ENCODE results near the gene IL17C. TPM values are rescaled to one million over a fixed set of nuclear protein-coding genes. Genes with fewer than 3 reads are reported as not detected.

The IL17C gene, protein sequence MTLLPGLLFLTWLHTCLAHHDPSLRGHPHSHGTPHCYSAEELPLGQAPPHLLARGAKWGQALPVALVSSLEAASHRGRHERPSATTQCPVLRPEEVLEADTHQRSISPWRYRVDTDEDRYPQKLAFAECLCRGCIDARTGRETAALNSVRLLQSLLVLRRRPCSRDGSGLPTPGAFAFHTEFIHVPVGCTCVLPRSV
- not detected for total RNA-seq

DNA sequence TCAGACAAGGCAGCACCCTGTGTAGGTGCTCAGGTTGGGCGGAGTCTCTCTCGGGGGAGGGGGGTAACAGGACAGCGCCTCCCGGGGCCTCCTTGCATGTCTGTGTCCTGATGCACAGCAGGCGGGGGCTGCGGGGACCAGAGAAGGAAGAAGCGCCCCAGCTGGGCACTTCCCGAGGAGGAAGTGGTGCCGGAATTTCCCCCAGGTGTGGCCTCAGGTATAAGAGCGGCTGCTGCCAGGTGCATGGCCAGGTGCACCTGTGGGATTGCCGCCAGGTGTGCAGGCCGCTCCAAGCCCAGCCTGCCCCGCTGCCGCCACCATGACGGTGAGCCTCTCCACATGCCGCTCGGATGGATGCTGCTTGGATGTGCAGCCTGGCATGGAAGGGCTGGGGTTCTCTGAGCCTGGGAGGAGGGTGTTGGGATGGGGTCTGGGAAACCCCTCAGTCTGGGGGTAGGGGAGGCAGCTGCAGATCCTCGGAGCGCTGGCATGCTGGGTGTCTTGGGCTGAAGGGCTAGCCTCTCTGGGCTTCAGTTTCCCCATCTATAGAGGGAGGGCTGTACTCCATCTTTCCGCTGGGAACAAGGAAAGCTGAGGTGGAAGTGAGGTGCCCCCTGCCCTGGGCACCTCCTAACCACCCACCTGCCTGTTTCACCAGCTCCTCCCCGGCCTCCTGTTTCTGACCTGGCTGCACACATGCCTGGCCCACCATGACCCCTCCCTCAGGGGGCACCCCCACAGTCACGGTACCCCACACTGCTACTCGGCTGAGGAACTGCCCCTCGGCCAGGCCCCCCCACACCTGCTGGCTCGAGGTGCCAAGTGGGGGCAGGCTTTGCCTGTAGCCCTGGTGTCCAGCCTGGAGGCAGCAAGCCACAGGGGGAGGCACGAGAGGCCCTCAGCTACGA lies at the start of gene IL17C:
Gene IL17C, plus strand, starts transcription at position 250 of the 908 bp plus-strand sequence. Its CDS starts 70 bp downstream, at position 320.
- ATAC-seq (ENCODE audit: low FRiP score) (no peak), DNase-seq (ENCODE audit: low spot score) (no peak)
- TF ChIP-seq, protein P1, sequence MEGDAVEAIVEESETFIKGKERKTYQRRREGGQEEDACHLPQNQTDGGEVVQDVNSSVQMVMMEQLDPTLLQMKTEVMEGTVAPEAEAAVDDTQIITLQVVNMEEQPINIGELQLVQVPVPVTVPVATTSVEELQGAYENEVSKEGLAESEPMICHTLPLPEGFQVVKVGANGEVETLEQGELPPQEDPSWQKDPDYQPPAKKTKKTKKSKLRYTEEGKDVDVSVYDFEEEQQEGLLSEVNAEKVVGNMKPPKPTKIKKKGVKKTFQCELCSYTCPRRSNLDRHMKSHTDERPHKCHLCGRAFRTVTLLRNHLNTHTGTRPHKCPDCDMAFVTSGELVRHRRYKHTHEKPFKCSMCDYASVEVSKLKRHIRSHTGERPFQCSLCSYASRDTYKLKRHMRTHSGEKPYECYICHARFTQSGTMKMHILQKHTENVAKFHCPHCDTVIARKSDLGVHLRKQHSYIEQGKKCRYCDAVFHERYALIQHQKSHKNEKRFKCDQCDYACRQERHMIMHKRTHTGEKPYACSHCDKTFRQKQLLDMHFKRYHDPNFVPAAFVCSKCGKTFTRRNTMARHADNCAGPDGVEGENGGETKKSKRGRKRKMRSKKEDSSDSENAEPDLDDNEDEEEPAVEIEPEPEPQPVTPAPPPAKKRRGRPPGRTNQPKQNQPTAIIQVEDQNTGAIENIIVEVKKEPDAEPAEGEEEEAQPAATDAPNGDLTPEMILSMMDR (IDR thresholded peaks at IDR 0.05): no peak

DNA sequence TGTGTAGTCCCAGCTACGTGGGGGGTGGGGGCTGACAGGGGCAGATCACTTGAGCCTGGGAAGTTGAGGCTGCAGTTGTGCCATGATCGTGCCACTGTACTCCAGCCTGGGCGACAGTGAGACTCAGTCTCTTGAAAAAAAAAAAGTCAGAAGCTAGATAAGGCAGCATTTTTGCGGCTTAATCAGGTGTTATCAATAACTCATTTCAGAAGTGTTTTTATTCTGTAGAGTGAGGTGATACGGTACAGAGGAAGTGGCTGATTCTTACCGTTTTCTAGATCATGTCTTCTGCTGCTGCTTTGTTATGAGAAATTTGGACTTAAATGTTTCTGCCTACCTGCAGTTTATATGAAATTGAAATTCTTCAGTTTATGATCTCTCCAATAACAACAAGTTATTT lies 49.6 kb upstream of the IL17C start:
- TF ChIP-seq, protein P1 (IDR thresholded peaks at IDR 0.05): no peak
- DNase-seq (ENCODE audit: low spot score) (no peak), ATAC-seq (ENCODE audit: low FRiP score) (no peak)

DNA sequence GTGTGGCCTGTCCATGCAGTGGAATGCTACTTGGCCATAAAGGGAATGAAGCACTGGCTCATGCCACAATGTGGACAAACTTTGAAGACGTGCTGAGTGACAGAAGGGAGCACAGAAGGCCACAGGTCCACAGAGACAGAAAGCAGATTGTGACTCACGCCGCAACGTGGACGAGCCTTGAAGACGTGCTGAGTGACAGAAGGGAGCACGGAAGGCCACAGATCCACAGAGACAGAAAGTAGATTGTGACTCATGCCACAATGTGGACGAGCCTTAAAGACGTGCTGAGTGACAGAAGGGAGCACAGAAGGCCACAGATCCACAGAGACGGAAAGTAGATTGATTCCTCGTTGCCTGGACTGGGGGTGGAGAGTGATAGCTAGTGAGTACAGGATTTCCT lies 48.9 kb upstream of the IL17C start:
- ATAC-seq (ENCODE audit: low FRiP score) (no peak), DNase-seq (ENCODE audit: low spot score) (no peak)
- TF ChIP-seq, protein P1 (IDR thresholded peaks at IDR 0.05): no peak

DNA sequence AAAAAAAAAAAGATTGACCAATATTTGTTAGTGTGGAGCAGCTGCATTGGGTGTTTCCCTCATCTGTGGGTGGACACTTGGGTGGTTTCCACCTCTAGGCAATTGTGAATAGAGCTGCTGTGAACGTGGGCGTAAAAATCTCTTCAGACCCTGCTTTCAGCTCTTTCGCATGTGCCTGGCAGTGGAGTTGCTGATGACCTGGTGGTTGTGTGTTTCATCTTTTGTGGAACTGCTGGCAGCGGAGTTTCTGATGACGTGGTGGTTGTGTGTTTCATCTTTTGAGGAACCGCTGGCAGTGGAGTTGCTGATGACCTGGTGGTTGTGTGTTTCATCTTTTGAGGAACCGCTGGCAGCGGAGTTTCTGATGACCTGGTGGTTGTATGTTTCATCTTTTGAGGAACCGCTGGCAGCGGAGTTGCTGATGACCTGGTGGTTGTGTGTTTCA lies 46.8 kb upstream of the IL17C start:
- TF ChIP-seq, protein P1 (IDR thresholded peaks at IDR 0.05): no peak
- ATAC-seq (ENCODE audit: low FRiP score): no peak
- no peak for DNase-seq (ENCODE audit: low spot score)

DNA sequence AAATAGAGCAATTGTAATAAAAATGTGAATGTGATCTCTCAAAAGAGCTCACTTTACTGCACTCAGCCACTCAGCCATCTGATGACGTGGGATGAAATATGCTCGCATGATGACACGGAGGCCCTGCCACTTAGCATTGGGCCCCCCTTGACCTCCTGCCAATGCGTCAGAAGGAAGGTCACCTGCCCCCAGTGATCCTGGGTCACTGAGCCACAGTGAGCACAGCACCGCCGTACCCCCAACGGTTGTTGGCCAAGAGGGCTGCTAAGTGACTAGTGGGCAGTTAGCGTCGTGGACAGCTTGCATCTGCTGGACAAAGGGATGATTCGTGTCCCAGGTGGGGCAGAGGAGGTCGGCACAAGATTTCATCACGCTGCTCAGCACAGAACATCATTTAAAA lies 45.3 kb upstream of the IL17C start:
- DNase-seq (ENCODE audit: low spot score) (no peak), ATAC-seq (ENCODE audit: low FRiP score) (no peak)
- TF ChIP-seq, protein P1 (IDR thresholded peaks at IDR 0.05): no peak

DNA sequence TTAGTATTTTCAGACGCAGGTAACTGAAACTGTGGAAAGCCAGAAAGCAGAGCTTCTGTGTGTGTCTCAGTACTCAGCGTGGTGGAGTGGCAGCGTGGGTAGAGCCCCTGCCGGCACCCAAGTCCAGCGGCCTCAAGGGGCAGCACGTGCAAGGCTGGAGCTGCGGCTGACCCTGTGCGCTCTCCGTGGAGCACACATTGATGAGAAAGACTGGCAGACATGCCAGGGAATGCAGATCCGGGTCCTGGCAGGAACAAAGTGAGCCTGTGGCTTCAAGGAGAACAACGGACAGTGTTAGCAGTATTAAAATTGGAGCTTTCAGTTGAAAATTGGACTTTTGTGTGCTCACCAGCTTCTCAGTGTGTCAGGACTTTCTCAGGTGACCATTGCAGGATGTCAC lies 44.9 kb upstream of the IL17C start:
- ATAC-seq (ENCODE audit: low FRiP score) (no peak), DNase-seq (ENCODE audit: low spot score) (no peak)
- TF ChIP-seq, protein P1 (IDR thresholded peaks at IDR 0.05): no peak

All from omental fat pad (tissue), 4 donors.